ENCODE data around the gene NUDT7.

NUDT7 gene

GRCh38 chr16:77759201-77759600 is 36.9 kb downstream of the NUDT7 start:
- H3K27me3 ChIP-seq (ENCODE audit: insufficient read depth, low read length): no peaks in the 10 kb centered on the region
- WGBS: no CpG with 5 or more reads among the region's 1 CpG
- H3K9ac ChIP-seq (ENCODE audit: low read depth, low read length): no peak overlapping the region
- H3K36me3 ChIP-seq (ENCODE audit: insufficient read depth, low read length): no peaks in the 10 kb centered on the region
- H3K27ac ChIP-seq (ENCODE audit: low read depth, low read length): no peak overlapping the region
- no peaks in the 10 kb centered on the region; the same call in 1 of the 2 replicates for H3K4me1 ChIP-seq (ENCODE audit: insufficient read depth, low read length)
- no peak overlapping the region for H3K4me3 ChIP-seq (ENCODE audit: low read length)
- no peaks in the 10 kb centered on the region for H3K9me3 ChIP-seq (ENCODE audit: insufficient read depth, low read depth, low read length)

GRCh38 chr16:77759821-77760220 is 37.5 kb downstream of the NUDT7 start:
- no peak overlapping the region for H3K9ac ChIP-seq (ENCODE audit: low read depth, low read length)
- WGBS: 81% methylated on average over 3 of the region's 3 CpGs
- no peaks in the 10 kb centered on the region for H3K9me3 ChIP-seq (ENCODE audit: insufficient read depth, low read depth, low read length)
- no peaks in the 10 kb centered on the region for H3K27me3 ChIP-seq (ENCODE audit: insufficient read depth, low read length)
- H3K4me3 ChIP-seq (ENCODE audit: low read length): no peak overlapping the region
- H3K36me3 ChIP-seq (ENCODE audit: insufficient read depth, low read length): no peaks in the 10 kb centered on the region
- no peaks in the 10 kb centered on the region; the same call in 1 of the 2 replicates for H3K4me1 ChIP-seq (ENCODE audit: insufficient read depth, low read length)
- no peak overlapping the region for H3K27ac ChIP-seq (ENCODE audit: low read depth, low read length)

- Histone ChIP-seq H3K27ac (ENCODE audit: low read depth, low read length) (no peak overlapping the region), H3K4me1 (ENCODE audit: insufficient read depth, low read length) (no peaks in the 10 kb centered on the region; the same call in 1 of the 2 replicates), H3K4me3 (ENCODE audit: low read length) (no peak overlapping the region), H3K36me3 (ENCODE audit: insufficient read depth, low read length) (no peaks in the 10 kb centered on the region), H3K9ac (ENCODE audit: low read depth, low read length) (no peak overlapping the region), H3K9me3 (ENCODE audit: insufficient read depth, low read depth, low read length) (no peaks in the 10 kb centered on the region), H3K27me3 (ENCODE audit: insufficient read depth, low read length) (no peaks in the 10 kb centered on the region)
- WGBS: 90% methylated on average over 1 of the region's 1 CpG
Observed at GRCh38 chr16:77760800-77761199, 38.5 kb downstream of the NUDT7 start.

GRCh38 chr16:77761204-77761603 is 38.9 kb downstream of the NUDT7 start:
- Histone ChIP-seq H3K27me3 (ENCODE audit: insufficient read depth, low read length) (no peaks in the 10 kb centered on the region), H3K36me3 (ENCODE audit: insufficient read depth, low read length) (no peaks in the 10 kb centered on the region), H3K4me3 (ENCODE audit: low read length) (no peak overlapping the region), H3K9me3 (ENCODE audit: insufficient read depth, low read depth, low read length) (no peaks in the 10 kb centered on the region), H3K9ac (ENCODE audit: low read depth, low read length) (no peak overlapping the region), H3K27ac (ENCODE audit: low read depth, low read length) (no peak overlapping the region), H3K4me1 (ENCODE audit: insufficient read depth, low read length) (no peaks in the 10 kb centered on the region; the same call in 1 of the 2 replicates)
- WGBS: 100% methylated on average over 1 of the region's 1 CpG

- Histone ChIP-seq H3K27me3 (ENCODE audit: insufficient read depth, low read length) (no peaks in the 10 kb centered on the region), H3K4me3 (ENCODE audit: low read length) (no peak overlapping the region), H3K36me3 (ENCODE audit: insufficient read depth, low read length) (no peaks in the 10 kb centered on the region), H3K9me3 (ENCODE audit: insufficient read depth, low read depth, low read length) (no peaks in the 10 kb centered on the region), H3K9ac (ENCODE audit: low read depth, low read length) (no peak overlapping the region), H3K27ac (ENCODE audit: low read depth, low read length) (no peak overlapping the region), H3K4me1 (ENCODE audit: insufficient read depth, low read length) (no peaks in the 10 kb centered on the region; the same call in 1 of the 2 replicates)
- WGBS: 67% methylated on average over 2 of the region's 2 CpGs
Observed at GRCh38 chr16:77762262-77762661, 39.9 kb downstream of the NUDT7 start.

- Histone ChIP-seq H3K4me1 (ENCODE audit: insufficient read depth, low read length) (no peaks in the 10 kb centered on the region; the same call in 1 of the 2 replicates), H3K4me3 (ENCODE audit: low read length) (no peak overlapping the region), H3K9ac (ENCODE audit: low read depth, low read length) (no peak overlapping the region), H3K27ac (ENCODE audit: low read depth, low read length) (no peak overlapping the region), H3K36me3 (ENCODE audit: insufficient read depth, low read length) (no peaks in the 10 kb centered on the region), H3K9me3 (ENCODE audit: insufficient read depth, low read depth, low read length) (no peaks in the 10 kb centered on the region), H3K27me3 (ENCODE audit: insufficient read depth, low read length) (no peaks in the 10 kb centered on the region)
- 96% methylated on average over 1 of the region's 1 CpG for WGBS
Observed at GRCh38 chr16:77763994-77764393, 41.7 kb downstream of the NUDT7 start.

- Histone ChIP-seq H3K27me3 (ENCODE audit: insufficient read depth, low read length) (no peaks in the 10 kb centered on the region), H3K36me3 (ENCODE audit: insufficient read depth, low read length) (no peaks in the 10 kb centered on the region), H3K9ac (ENCODE audit: low read depth, low read length) (no peak overlapping the region), H3K4me1 (ENCODE audit: insufficient read depth, low read length) (no peaks in the 10 kb centered on the region), H3K9me3 (ENCODE audit: insufficient read depth, low read depth, low read length) (no peaks in the 10 kb centered on the region), H3K4me3 (ENCODE audit: low read length) (no peak overlapping the region), H3K27ac (ENCODE audit: low read depth, low read length) (no peak overlapping the region)
- WGBS: 89% methylated on average over 4 of the region's 4 CpGs
Observed at GRCh38 chr16:77767211-77767610, 44.9 kb downstream of the NUDT7 start.

GRCh38 chr16:77767826-77768225 is 45.5 kb downstream of the NUDT7 start:
- Histone ChIP-seq H3K27me3 (ENCODE audit: insufficient read depth, low read length) (no peaks in the 10 kb centered on the region), H3K4me3 (ENCODE audit: low read length) (no peak overlapping the region), H3K36me3 (ENCODE audit: insufficient read depth, low read length) (no peaks in the 10 kb centered on the region), H3K9me3 (ENCODE audit: insufficient read depth, low read depth, low read length) (no peaks in the 10 kb centered on the region), H3K9ac (ENCODE audit: low read depth, low read length) (no peak overlapping the region), H3K4me1 (ENCODE audit: insufficient read depth, low read length) (no peaks in the 10 kb centered on the region), H3K27ac (ENCODE audit: low read depth, low read length) (no peak overlapping the region)
- WGBS: 98% methylated on average over 3 of the region's 3 CpGs

- no peak overlapping the region for H3K4me3 ChIP-seq (ENCODE audit: low read length)
- H3K4me1 ChIP-seq (ENCODE audit: insufficient read depth, low read length): no peaks in the 10 kb centered on the region; the same call in 1 of the 2 replicates
- H3K9ac ChIP-seq (ENCODE audit: low read depth, low read length): no peak overlapping the region
- no peaks in the 10 kb centered on the region for H3K9me3 ChIP-seq (ENCODE audit: insufficient read depth, low read depth, low read length)
- 86% methylated on average over 6 of the region's 6 CpGs for WGBS
- H3K27me3 ChIP-seq (ENCODE audit: insufficient read depth, low read length): no peaks in the 10 kb centered on the region
- no peak overlapping the region for H3K27ac ChIP-seq (ENCODE audit: low read depth, low read length)
- H3K36me3 ChIP-seq (ENCODE audit: insufficient read depth, low read length): no peaks in the 10 kb centered on the region
Observed at GRCh38 chr16:77775911-77776909, 53.9 kb downstream of the NUDT7 start.

- no peak overlapping the region for H3K27ac ChIP-seq (ENCODE audit: low read depth, low read length)
- WGBS: 98% methylated on average over 4 of the region's 4 CpGs
- no peaks in the 10 kb centered on the region for H3K36me3 ChIP-seq (ENCODE audit: insufficient read depth, low read length)
- H3K4me3 ChIP-seq (ENCODE audit: low read length): no peak overlapping the region
- H3K9me3 ChIP-seq (ENCODE audit: insufficient read depth, low read depth, low read length): no peaks in the 10 kb centered on the region
- no peaks in the 10 kb centered on the region for H3K27me3 ChIP-seq (ENCODE audit: insufficient read depth, low read length)
- H3K4me1 ChIP-seq (ENCODE audit: insufficient read depth, low read length): no peaks in the 10 kb centered on the region; the same call in 1 of the 2 replicates
- no peak overlapping the region for H3K9ac ChIP-seq (ENCODE audit: low read depth, low read length)
Observed at GRCh38 chr16:77777745-77778144, 55.4 kb downstream of the NUDT7 start.

GRCh38 chr16:77780378-77780837 is 58.1 kb downstream of the NUDT7 start:
- Histone ChIP-seq H3K27ac (ENCODE audit: low read depth, low read length) (no peak overlapping the region), H3K36me3 (ENCODE audit: insufficient read depth, low read length) (no peaks in the 10 kb centered on the region), H3K9me3 (ENCODE audit: insufficient read depth, low read depth, low read length) (no peaks in the 10 kb centered on the region), H3K4me3 (ENCODE audit: low read length) (no peak overlapping the region), H3K9ac (ENCODE audit: low read depth, low read length) (no peak overlapping the region), H3K4me1 (ENCODE audit: insufficient read depth, low read length) (no peaks in the 10 kb centered on the region; the same call in 1 of the 2 replicates), H3K27me3 (ENCODE audit: insufficient read depth, low read length) (no peaks in the 10 kb centered on the region)
- WGBS: 71% methylated on average over 8 of the region's 9 CpGs

Measured in HUES64 (cell line).